GM18505 (cell line): ENCODE data around the gene ZNF407.

Experiments used
- ATAC-seq: cut with Tn5 transposase; IDR thresholded peaks from one replicate; pipeline ENCODE4 v1.9.1; 2021; ENCODE audit not compliant: unreplicated experiment
- POLR2A ChIP-seq: IDR thresholded peaks from 4 replicates; pipeline ENCODE4 v1.6.1; 2011; ENCODE audit warnings: borderline replicate concordance; ENCODE audit not compliant: insufficient read depth, insufficient read length; ENCODE audit errors: extremely low read depth

Gene ZNF407

GRCh38 chr18:74914648-74915047, 317.0 kb downstream of the ZNF407 start:
- no peak for ATAC-seq
- no peak for TF ChIP-seq POLR2A

- TF ChIP-seq POLR2A: no peak
- no peak for ATAC-seq
These were observed 319.2 kb downstream of the ZNF407 start for GRCh38 chr18:74916773-74917393.

- no peak for TF ChIP-seq POLR2A
- ATAC-seq: no peak
These were observed 320.7 kb downstream of the ZNF407 start for GRCh38 chr18:74918276-74918790.

GRCh38 chr18:74921057-74921820, 323.6 kb downstream of the ZNF407 start:
- no peak for TF ChIP-seq POLR2A
- no peak for ATAC-seq

GRCh38 chr18:74926051-74926450, 328.4 kb downstream of the ZNF407 start:
- ATAC-seq: no peak
- TF ChIP-seq POLR2A: no peak

- ATAC-seq: no peak
- no peak for TF ChIP-seq POLR2A
These were observed 330.7 kb downstream of the ZNF407 start for GRCh38 chr18:74928194-74928968.

- no peak for TF ChIP-seq POLR2A
- ATAC-seq: no peak
These were observed 331.4 kb downstream of the ZNF407 start for GRCh38 chr18:74929110-74929509.

GRCh38 chr18:74930616-74931015, 332.9 kb downstream of the ZNF407 start:
- TF ChIP-seq POLR2A: no peak

GRCh38 chr18:74933930-74934329, 336.3 kb downstream of the ZNF407 start:
- TF ChIP-seq POLR2A: no peak
- ATAC-seq: no peak

More at GRCh38 chr18:74930616-74931015, 332.9 kb downstream of the ZNF407 start:
- ATAC-seq: no peak

GRCh38 chr18:74935434-74935833, 337.8 kb downstream of the ZNF407 start:
- TF ChIP-seq POLR2A: no peak
- ATAC-seq: no peak

GRCh38 chr18:74936343-74936742, 338.7 kb downstream of the ZNF407 start:
- ATAC-seq: no peak
- TF ChIP-seq POLR2A: no peak

GRCh38 chr18:74937291-74937690, 339.6 kb downstream of the ZNF407 start:
- no peak for ATAC-seq
- no peak for TF ChIP-seq POLR2A

- ATAC-seq: no peak
- no peak for TF ChIP-seq POLR2A
These were observed 343.2 kb downstream of the ZNF407 start for GRCh38 chr18:74940856-74941255.
